Caki2 (cell line): ENCODE measurements around the gene CAPN3. TPM values are rescaled to one million over a fixed set of nuclear protein-coding genes. Genes with fewer than 3 reads are reported as not detected.

Experiments
- DNase-seq: peaks from one replicate; pipeline ENCODE4 v3.0.0-alpha.2; 2015; ENCODE audit warnings: low read depth
- in situ Hi-C: cut with HindIII; loops from 2 replicates; pipeline ENCODE4 v1.10.0; 2016; ENCODE audit warnings: low sequenced_read_pairs, low pct_unique_long_range_greater_than_20kb, mixed read lengths
- total RNA-seq: library from RNA; depleted of rRNA; stranded (reverse); fragments of >200 nt; shearing (Covaris generic); gene quantifications from 2 replicates; pipeline ENCODE4 v1.2.3, GENCODE V29; 2014; ENCODE audit warnings: low replicate concordance

The CAPN3 gene
- total RNA-seq, 1 experiment from 2014 or later, result not detected

GRCh38 chr15:42413920-42414319, 54.6 kb downstream of the CAPN3 start:
- in situ Hi-C loops, result no loop called here

GRCh38 chr15:42419369-42419768, 60.1 kb downstream of the CAPN3 start:
- no peak for DNase-seq
- in situ Hi-C loops, result no loop called here

More at GRCh38 chr15:42413920-42414319, 54.6 kb downstream of the CAPN3 start:
- DNase-seq, result no peak

GRCh38 chr15:42421376-42421775, 62.1 kb downstream of the CAPN3 start:
- in situ Hi-C loops, result no loop called here

GRCh38 chr15:42427429-42428223, 68.3 kb downstream of the CAPN3 start:
- DNase-seq, result no peak
- in situ Hi-C loops, result no loop called here

More at GRCh38 chr15:42421376-42421775, 62.1 kb downstream of the CAPN3 start:
- no peak for DNase-seq

GRCh38 chr15:42444415-42445063, 85.2 kb downstream of the CAPN3 start:
- no peak for DNase-seq
- in situ Hi-C loops, result no loop called here

GRCh38 chr15:42445551-42445950, 86.2 kb downstream of the CAPN3 start:
- DNase-seq, result no peak
- in situ Hi-C loops, result no loop called here

- in situ Hi-C loops, result no loop called here
- DNase-seq, result no peak
Measured at GRCh38 chr15:42447599-42447998, 88.3 kb downstream of the CAPN3 start.

- in situ Hi-C loops, result no loop called here
- no peak for DNase-seq
Measured at GRCh38 chr15:42448281-42448680, 89.0 kb downstream of the CAPN3 start.

GRCh38 chr15:42449770-42450424, 90.6 kb downstream of the CAPN3 start:
- DNase-seq, result no peak
- in situ Hi-C loops, result no loop called here

GRCh38 chr15:42450425-42450790, 91.1 kb downstream of the CAPN3 start:
- no peak for DNase-seq
- in situ Hi-C loops, result no loop called here

GRCh38 chr15:42453826-42454225, 94.5 kb downstream of the CAPN3 start:
- no peak for DNase-seq
- in situ Hi-C loops, result no loop called here

GRCh38 chr15:42456531-42456930, 97.2 kb downstream of the CAPN3 start:
- in situ Hi-C loops, result no loop called here
- no peak for DNase-seq

- in situ Hi-C loops, result no loop called here
Measured at GRCh38 chr15:42456971-42457370, 97.7 kb downstream of the CAPN3 start.

GRCh38 chr15:42457445-42458442, 98.4 kb downstream of the CAPN3 start:
- in situ Hi-C loops, result no loop called here
- DNase-seq, result no peak

More at GRCh38 chr15:42456971-42457370, 97.7 kb downstream of the CAPN3 start:
- DNase-seq, result no peak

GRCh38 chr15:42461261-42461660, 102.0 kb downstream of the CAPN3 start:
- in situ Hi-C loops, result no loop called here
- DNase-seq, result no peak
